Putamen (tissue), 1 donor: Measurements from ENCODE around the gene NUCKS1.

Experiments
- DNase-seq: peaks from one replicate; pipeline ENCODE4 v3.0.0-alpha.2; 2016; ENCODE audit warnings: low spot score

The NUCKS1 gene

DNA sequence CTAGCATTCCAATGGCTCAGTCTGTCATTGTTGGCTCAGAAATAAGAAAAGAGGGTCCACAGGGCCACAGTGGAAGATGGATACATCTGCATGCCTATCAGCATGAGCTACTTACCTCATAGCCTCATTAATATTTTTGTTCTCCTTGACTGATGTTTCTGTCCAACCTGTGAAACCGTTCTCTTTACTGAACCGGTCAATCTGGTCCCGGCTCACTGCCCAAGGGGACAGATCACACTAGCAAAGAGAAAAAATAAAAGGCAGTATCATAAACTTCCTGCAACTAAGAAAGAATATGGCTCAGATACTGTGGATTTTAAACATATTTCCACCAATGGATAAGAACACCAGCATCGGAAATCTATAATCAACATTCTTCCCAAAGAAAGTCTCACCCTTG lies 20.6 kb upstream of the NUCKS1 start:
- DNase-seq = no peak

- no peak for DNase-seq
Measured at GRCh38 chr1:205769641-205770365, 19.8 kb upstream of the NUCKS1 start.

DNA sequence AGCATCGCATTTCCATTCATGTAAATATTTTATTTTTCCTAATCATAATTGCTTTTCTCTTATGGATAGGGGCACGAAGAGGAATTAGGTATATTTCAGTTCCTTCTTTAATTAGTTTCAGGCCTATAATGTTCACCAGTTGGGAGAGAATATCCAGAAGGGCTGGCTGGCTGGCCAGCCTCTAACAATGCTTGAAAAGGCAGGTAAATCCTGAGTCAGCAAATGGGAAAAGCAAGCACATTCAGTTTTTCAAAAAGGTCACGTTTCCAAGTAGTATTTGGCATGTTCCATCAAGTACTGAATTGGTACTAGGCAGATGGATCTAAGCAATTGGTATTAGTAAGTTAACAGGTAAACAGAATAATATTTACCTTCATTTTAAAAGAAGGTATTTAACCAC lies 17.3 kb upstream of the NUCKS1 start:
- no peak for DNase-seq

DNA sequence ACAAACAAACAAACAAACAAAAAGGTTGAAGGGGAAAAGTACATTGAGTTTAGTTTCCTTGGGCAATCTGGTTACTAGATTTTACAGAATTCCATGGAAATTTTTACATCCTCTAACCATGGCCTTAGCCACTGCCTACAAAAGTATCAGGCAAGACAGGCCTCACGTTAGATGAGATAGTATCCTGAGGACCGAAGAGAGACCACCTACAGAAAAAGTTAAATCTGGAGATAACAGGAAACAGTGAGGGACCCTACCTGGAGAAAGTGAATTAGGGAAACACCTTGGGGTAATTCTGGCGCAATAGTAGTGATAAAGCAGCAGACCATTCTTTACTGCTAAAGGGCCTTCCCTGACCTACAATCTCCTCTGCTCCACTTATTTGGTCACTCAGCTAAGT lies 16.6 kb upstream of the NUCKS1 start:
- DNase-seq = no peak

GRCh38 chr1:205766038-205766437 lies 16.1 kb upstream of the NUCKS1 start:
- DNase-seq = no peak

DNA sequence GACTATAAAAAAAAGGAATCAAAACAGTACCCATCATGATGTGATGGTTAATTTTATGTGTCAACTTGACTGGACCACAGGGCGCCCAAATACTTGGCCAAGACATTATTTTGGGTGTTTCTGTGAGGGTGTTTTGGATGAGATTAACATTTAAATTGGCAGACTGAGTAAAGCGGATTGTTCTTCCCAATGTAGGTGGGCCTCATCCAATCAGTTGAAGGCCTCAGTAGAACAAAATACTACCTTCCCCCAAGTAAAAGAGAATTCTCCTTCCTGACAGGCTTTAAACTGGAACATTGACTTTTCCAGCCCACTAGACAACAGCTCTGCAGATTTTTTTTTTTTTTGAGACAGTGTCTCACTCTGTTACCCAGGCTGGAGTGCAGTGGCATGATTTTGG lies 14.6 kb upstream of the NUCKS1 start:
- no peak for DNase-seq

GRCh38 chr1:205763980-205764379 lies 14.0 kb upstream of the NUCKS1 start:
- DNase-seq = no peak

DNA sequence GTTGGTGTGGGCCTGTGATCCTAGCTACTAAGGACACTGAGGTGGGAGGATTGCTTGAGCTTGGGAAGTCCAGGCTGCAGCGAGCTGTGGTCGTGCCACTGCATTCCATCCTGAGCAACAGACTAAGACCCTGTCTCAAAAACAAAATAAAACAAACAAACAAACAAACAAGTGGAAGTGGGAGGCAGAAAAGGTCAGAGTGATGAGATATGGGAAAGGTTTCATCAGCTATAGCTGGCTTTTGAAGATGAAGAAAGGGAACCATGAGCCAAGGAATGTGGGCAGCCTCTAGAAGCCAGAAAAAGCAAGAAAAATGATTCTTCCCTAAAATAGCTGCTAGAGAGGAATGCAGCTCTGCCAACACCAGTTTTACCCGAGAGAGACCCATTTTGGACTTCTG lies 10.6 kb upstream of the NUCKS1 start:
- no peak for DNase-seq

- no peak for DNase-seq
Measured at GRCh38 chr1:205756552-205756951, 6.6 kb upstream of the NUCKS1 start.

- DNase-seq = no peak
Measured at GRCh38 chr1:205754857-205755256, 4.9 kb upstream of the NUCKS1 start.

- no peak for DNase-seq
Measured at GRCh38 chr1:205751036-205751651, 1.2 kb upstream of the NUCKS1 start.

- DNase-seq = peak; percentile 94
Measured at GRCh38 chr1:205749234-205750137, 496 bp downstream of the NUCKS1 start.

GRCh38 chr1:205748403-205749233 lies 1.4 kb downstream of the NUCKS1 start:
- peak; percentile 25 for DNase-seq

DNA sequence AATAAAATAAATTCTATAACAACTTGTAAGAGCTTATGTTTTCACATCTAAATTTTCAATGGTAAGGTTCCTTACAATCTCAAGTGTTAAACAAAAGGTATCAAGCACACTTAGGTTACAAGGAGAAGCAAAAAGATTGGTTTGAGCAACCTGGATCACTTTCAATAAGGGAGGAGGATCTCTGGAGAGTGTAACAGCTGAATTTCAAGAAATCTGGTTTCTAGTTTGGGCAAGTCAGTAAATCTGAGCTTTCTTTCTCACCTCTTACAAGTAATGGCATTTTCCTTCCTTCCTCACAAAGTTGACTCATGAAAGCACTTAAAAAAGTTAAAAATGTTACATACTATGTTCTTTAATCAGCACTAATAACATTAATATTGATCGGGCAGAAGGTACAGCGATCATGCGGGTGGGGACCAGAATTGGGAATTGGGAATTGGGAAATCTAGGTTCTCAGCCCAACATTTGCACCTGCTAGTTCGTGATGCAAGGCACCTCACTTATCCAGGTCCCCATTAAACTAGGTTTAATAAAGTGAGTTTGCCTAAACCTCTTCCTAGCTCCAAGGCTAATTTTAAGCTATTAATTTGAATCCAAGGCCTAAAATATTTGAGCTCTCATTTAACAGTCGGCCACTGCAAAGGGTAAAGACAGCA lies 3.1 kb downstream of the NUCKS1 start:
- DNase-seq = no peak

GRCh38 chr1:205744403-205744802 lies 5.6 kb downstream of the NUCKS1 start:
- DNase-seq = no peak

GRCh38 chr1:205743977-205744376 lies 6.0 kb downstream of the NUCKS1 start:
- no peak for DNase-seq

- DNase-seq = no peak
Measured at GRCh38 chr1:205741681-205742080, 8.3 kb downstream of the NUCKS1 start.

DNA sequence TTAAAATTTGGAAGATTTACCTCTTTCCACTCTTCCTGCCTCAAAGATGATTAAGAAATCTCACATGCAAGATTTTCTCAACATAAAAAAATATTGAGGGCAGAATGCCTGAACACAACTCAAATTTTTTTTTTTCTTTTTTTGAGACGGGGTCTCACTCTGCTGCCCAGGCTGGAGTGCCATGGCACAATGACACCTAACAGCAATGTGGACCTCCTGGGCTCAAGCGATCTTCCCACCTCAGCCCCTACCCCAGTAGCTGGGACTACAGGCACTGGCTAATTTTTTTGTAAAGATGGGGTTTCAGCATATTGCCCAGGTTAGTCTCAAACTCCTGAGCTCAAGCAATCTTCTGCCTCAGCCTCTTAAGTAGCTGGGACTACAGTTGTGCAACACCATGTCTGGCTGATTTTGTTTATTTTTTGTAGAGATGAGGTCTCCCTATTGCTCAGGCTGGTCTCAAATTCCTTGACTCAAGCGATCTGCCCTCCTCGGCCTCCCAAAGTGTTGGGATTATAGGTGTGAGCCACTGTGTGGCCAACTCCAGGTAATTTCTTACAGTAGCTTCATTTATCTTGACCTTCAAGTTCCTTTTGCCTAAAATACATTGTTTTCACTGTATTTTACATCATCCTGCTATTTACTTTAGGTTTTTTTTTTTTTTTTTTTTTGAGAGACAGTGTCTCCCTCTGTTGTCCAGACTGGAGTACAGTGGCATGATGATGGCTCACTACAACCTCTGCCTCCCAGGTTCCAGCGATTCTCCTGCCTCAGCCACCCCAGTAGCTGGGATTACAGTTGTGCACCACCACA lies 10.4 kb downstream of the NUCKS1 start:
- DNase-seq = no peak

GRCh38 chr1:205735218-205735617 lies 14.8 kb downstream of the NUCKS1 start:
- DNase-seq = no peak

DNA sequence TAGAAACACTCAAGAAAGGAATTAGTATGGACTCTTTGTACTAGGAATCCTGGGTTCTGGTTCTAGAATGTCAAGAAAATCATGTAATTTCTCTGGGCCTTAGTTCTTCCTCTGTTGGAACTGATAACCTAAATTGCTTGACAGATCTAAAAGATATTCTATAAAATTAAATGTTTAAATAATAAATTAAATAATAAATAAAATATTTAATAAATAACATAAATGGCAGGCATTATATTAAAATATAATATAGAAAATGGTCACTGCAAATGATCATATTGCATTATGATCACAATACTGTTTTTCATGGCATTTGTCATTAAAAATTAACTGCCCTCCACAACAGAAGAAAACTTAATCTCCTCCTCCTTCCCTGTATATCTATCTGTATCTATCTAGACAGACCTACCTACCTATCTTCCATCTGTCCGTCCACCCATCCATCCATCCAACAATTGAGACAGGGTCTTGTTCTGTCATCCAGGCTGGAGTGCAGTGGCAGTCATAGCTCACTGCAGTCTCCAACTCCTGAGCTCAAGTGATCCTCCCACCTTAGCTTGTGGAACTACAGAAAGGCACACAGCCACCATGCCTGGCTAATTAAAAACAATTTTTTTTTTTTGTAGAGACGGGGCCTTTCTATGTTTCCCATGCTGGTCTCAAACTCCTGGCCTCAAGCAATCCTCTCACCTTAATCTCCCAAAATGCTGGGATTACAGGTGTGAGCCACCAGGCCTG lies 16.4 kb downstream of the NUCKS1 start:
- DNase-seq = no peak
